H1 (cell line): Measurements from ENCODE around the gene NAA20. TPM values are rescaled to one million over a fixed set of nuclear protein-coding genes. Genes with fewer than 3 reads are reported as not detected.

Experiments
- EGR1 ChIP-seq: IDR thresholded peaks from 2 replicates; pipeline ENCODE4 v1.6.1; 2011; ENCODE audit warnings: low read depth, low read length, borderline replicate concordance
- EZH2 ChIP-seq: fragments of 200-600 bp; sonication (generic); IDR thresholded peaks from 2 replicates; pipeline ENCODE4 v1.7.1; 2012; ENCODE audit warnings: low read depth, mild to moderate bottlenecking, moderate library complexity, low read length, inconsistent platforms; ENCODE audit not compliant: severe bottlenecking
- NANOG ChIP-seq: IDR thresholded peaks from 2 replicates; pipeline ENCODE4 v1.6.1; 2011; ENCODE audit warnings: low read length, low read depth, mild to moderate bottlenecking, inconsistent platforms; ENCODE audit not compliant: insufficient read depth, poor library complexity, severe bottlenecking
- POLR2A ChIP-seq, 2 experiments: IDR thresholded peaks; 1 replicate in 1 of 2; 2 replicates in 1 of 2; pipeline ENCODE4 v1.6.1; 2011; ENCODE audit warnings: low read depth in 2 of 2, low read length in 2 of 2, mild to moderate bottlenecking in 2 of 2; ENCODE audit errors: control extremely low read depth in 1 of 2
- RNF2 ChIP-seq: fragments of 200-900, 300-1000 bp; sonication (generic); IDR thresholded peaks from 2 replicates; pipeline ENCODE4 v1.7.1; 2016; ENCODE audit warnings: borderline replicate concordance, low read depth, mild to moderate bottlenecking, antibody characterized with exemption, low read length; ENCODE audit not compliant: poor library complexity, severe bottlenecking; ENCODE audit errors: missing control alignments
- SIX5 ChIP-seq: IDR thresholded peaks from 2 replicates; pipeline ENCODE4 v1.6.1; 2011; ENCODE audit warnings: mild to moderate bottlenecking, low read depth, low read length
- SP1 ChIP-seq: IDR thresholded peaks from 2 replicates; pipeline ENCODE4 v1.6.1; 2011; ENCODE audit warnings: low read depth, low read length
- TAF1 ChIP-seq: IDR thresholded peaks from 2 replicates; pipeline ENCODE4 v1.6.1; 2011; ENCODE audit warnings: mild to moderate bottlenecking, low read depth, low read length
- TCF12 ChIP-seq: IDR thresholded peaks from 2 replicates; pipeline ENCODE4 v1.6.1; 2011; ENCODE audit warnings: low read depth, mild to moderate bottlenecking, low read length
- polyA plus RNA-seq, 7 experiments: library from polyadenylated mRNA; depleted of rRNA in 3 of 7; stranded (reverse) in 5 of 7; unstranded in 2 of 7; fragments of >200 nt in 5 of 7; fragments of 200-250 nt in 2 of 7; gene quantifications; 1 replicate in 5 of 7; 2 replicates in 1 of 7; 4 replicates in 1 of 7; pipeline versions ENCODE4 v1.2.1 to v1.2.3, GENCODE V29; 2011 to 2013; ENCODE audit warnings: missing spikeins in 2 of 7, mixed read lengths in 2 of 7
- total RNA-seq: library from RNA; stranded (reverse); fragmentation: NEBNext Ultra II Directional; extraction: Animal tissue kit (Norgen Biotek cat#: 25700); gene quantifications from 2 replicates; pipeline ENCODE4 v1.2.1, GENCODE V29; 2021
- TF ChIP-seq, protein P1 (sequence below): fragments of 300-600 bp; sonication (generic); IDR thresholded peaks from 2 replicates; pipeline ENCODE4 v1.7.1; 2012; ENCODE audit warnings: low read length, moderate library complexity, mild to moderate bottlenecking, inconsistent platforms; ENCODE audit not compliant: insufficient replicate concordance

The NAA20 gene
- total and polyA plus RNA-seq, 2 of the 8 experiments (the other 6 are each of a cell fraction or from before 2014, with no cell fraction given), result 21.9 to 41.1 TPM

- TF ChIP-seq, protein P1, sequence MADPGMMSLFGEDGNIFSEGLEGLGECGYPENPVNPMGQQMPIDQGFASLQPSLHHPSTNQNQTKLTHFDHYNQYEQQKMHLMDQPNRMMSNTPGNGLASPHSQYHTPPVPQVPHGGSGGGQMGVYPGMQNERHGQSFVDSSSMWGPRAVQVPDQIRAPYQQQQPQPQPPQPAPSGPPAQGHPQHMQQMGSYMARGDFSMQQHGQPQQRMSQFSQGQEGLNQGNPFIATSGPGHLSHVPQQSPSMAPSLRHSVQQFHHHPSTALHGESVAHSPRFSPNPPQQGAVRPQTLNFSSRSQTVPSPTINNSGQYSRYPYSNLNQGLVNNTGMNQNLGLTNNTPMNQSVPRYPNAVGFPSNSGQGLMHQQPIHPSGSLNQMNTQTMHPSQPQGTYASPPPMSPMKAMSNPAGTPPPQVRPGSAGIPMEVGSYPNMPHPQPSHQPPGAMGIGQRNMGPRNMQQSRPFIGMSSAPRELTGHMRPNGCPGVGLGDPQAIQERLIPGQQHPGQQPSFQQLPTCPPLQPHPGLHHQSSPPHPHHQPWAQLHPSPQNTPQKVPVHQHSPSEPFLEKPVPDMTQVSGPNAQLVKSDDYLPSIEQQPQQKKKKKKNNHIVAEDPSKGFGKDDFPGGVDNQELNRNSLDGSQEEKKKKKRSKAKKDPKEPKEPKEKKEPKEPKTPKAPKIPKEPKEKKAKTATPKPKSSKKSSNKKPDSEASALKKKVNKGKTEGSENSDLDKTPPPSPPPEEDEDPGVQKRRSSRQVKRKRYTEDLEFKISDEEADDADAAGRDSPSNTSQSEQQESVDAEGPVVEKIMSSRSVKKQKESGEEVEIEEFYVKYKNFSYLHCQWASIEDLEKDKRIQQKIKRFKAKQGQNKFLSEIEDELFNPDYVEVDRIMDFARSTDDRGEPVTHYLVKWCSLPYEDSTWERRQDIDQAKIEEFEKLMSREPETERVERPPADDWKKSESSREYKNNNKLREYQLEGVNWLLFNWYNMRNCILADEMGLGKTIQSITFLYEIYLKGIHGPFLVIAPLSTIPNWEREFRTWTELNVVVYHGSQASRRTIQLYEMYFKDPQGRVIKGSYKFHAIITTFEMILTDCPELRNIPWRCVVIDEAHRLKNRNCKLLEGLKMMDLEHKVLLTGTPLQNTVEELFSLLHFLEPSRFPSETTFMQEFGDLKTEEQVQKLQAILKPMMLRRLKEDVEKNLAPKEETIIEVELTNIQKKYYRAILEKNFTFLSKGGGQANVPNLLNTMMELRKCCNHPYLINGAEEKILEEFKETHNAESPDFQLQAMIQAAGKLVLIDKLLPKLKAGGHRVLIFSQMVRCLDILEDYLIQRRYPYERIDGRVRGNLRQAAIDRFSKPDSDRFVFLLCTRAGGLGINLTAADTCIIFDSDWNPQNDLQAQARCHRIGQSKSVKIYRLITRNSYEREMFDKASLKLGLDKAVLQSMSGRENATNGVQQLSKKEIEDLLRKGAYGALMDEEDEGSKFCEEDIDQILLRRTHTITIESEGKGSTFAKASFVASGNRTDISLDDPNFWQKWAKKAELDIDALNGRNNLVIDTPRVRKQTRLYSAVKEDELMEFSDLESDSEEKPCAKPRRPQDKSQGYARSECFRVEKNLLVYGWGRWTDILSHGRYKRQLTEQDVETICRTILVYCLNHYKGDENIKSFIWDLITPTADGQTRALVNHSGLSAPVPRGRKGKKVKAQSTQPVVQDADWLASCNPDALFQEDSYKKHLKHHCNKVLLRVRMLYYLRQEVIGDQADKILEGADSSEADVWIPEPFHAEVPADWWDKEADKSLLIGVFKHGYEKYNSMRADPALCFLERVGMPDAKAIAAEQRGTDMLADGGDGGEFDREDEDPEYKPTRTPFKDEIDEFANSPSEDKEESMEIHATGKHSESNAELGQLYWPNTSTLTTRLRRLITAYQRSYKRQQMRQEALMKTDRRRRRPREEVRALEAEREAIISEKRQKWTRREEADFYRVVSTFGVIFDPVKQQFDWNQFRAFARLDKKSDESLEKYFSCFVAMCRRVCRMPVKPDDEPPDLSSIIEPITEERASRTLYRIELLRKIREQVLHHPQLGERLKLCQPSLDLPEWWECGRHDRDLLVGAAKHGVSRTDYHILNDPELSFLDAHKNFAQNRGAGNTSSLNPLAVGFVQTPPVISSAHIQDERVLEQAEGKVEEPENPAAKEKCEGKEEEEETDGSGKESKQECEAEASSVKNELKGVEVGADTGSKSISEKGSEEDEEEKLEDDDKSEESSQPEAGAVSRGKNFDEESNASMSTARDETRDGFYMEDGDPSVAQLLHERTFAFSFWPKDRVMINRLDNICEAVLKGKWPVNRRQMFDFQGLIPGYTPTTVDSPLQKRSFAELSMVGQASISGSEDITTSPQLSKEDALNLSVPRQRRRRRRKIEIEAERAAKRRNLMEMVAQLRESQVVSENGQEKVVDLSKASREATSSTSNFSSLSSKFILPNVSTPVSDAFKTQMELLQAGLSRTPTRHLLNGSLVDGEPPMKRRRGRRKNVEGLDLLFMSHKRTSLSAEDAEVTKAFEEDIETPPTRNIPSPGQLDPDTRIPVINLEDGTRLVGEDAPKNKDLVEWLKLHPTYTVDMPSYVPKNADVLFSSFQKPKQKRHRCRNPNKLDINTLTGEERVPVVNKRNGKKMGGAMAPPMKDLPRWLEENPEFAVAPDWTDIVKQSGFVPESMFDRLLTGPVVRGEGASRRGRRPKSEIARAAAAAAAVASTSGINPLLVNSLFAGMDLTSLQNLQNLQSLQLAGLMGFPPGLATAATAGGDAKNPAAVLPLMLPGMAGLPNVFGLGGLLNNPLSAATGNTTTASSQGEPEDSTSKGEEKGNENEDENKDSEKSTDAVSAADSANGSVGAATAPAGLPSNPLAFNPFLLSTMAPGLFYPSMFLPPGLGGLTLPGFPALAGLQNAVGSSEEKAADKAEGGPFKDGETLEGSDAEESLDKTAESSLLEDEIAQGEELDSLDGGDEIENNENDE, result no peak
- TF ChIP-seq EZH2, result no peak
- peak; percentile 53 for TF ChIP-seq SIX5
- TF ChIP-seq EGR1, result no peak
- no peak for TF ChIP-seq NANOG
- TF ChIP-seq TAF1, result peak; percentile 83
- TF ChIP-seq TCF12, result no peak
- no peak for TF ChIP-seq SP1
- TF ChIP-seq POLR2A (IDR thresholded peaks at IDR 0.05; ENCODE audit: control extremely low read depth in 1 of 2, low read depth in 2 of 2, low read length in 2 of 2), result peak in 1 of 2 experiments; percentile 80; a peak in 2 of 3 replicates
- TF ChIP-seq RNF2, result no peak
These were observed 35.2 kb downstream of the NAA20 start, which contains the start of the genes CFAP61 and CRNKL1 (continued) for GRCh38 chr20:20052074-20052970.
